ENCODE measurements around the gene ZFYVE16. TPM values are rescaled to one million over a fixed set of nuclear protein-coding genes. Genes with fewer than 3 reads are reported as not detected.

Gene ZFYVE16
- total and polyA plus RNA-seq, 7 donors = 8.6 to 43.2 (median 29.6) TPM

- no peak for TF ChIP-seq CTCF (IDR thresholded peaks at IDR 0.05)
- no peak for TF ChIP-seq POLR2AphosphoS5 (IDR thresholded peaks at IDR 0.05)
- TF ChIP-seq EP300 (IDR thresholded peaks at IDR 0.05) = no peak
- Histone ChIP-seq H3K36me3 (no peaks in the 10 kb centered on the region), H3K9me3 (no peaks in the 10 kb centered on the region), H3K27me3 (no peaks in the 10 kb centered on the region), H3K4me1 (no peaks in the 10 kb centered on the region), H3K27ac (no peak overlapping the region), H3K4me3 (no peak overlapping the region)
- WGBS, 2 donors = 95 to 97% methylated on average over 2 of the region's 2 CpGs
- intact Hi-C loops (cut with DNase I) = no loop called here
- no peak for DNase-seq
These were observed 88.0 kb downstream of the ZFYVE16 start for GRCh38 chr5:80495891-80496290.

- intact Hi-C loops (cut with DNase I) = no loop called here
- DNase-seq = no peak
- TF ChIP-seq EP300 (IDR thresholded peaks at IDR 0.05) = no peak
- no peak for TF ChIP-seq CTCF (IDR thresholded peaks at IDR 0.05)
- no peak for TF ChIP-seq POLR2A (IDR thresholded peaks at IDR 0.05)
- TF ChIP-seq POLR2AphosphoS5 (IDR thresholded peaks at IDR 0.05) = no peak
- WGBS, 2 donors = 95 to 98% methylated on average over 2 of the region's 2 CpGs
- Histone ChIP-seq H3K27ac (no peak overlapping the region), H3K9me3 (no peaks in the 10 kb centered on the region), H3K4me1 (no peaks in the 10 kb centered on the region), H3K4me3 (no peak overlapping the region), H3K27me3 (no peaks in the 10 kb centered on the region), H3K36me3 (no peaks in the 10 kb centered on the region)
These were observed 94.9 kb downstream of the ZFYVE16 start for GRCh38 chr5:80502800-80503199.

- 43 to 71% methylated on average over 1 of the region's 1 CpG for WGBS, 2 donors
These were observed 95.8 kb downstream of the ZFYVE16 start for GRCh38 chr5:80503641-80504040.

GRCh38 chr5:80504833-80505232 is 97.0 kb downstream of the ZFYVE16 start:
- no peak for TF ChIP-seq EP300 (IDR thresholded peaks at IDR 0.05)
- no peak for TF ChIP-seq POLR2AphosphoS5 (IDR thresholded peaks at IDR 0.05)
- no peak for TF ChIP-seq POLR2A (IDR thresholded peaks at IDR 0.05)
- TF ChIP-seq CTCF (IDR thresholded peaks at IDR 0.05) = no peak
- Histone ChIP-seq H3K4me3 (no peak overlapping the region), H3K9me3 (no peaks in the 10 kb centered on the region), H3K4me1 (no peaks in the 10 kb centered on the region), H3K27me3 (no peaks in the 10 kb centered on the region), H3K36me3 (no peaks in the 10 kb centered on the region), H3K27ac (no peak overlapping the region)
- WGBS, 2 donors = 87 to 89% methylated on average over 1 of the region's 1 CpG
- intact Hi-C loops (cut with DNase I) = no loop called here
- no peak for DNase-seq

More at GRCh38 chr5:80503641-80504040, 95.8 kb downstream of the ZFYVE16 start:
- Histone ChIP-seq H3K9me3 (no peaks in the 10 kb centered on the region), H3K27me3 (no peaks in the 10 kb centered on the region), H3K4me3 (no peak overlapping the region), H3K4me1 (no peaks in the 10 kb centered on the region), H3K36me3 (no peaks in the 10 kb centered on the region), H3K27ac (no peak overlapping the region)
- DNase-seq = no peak
- intact Hi-C loops (cut with DNase I) = no loop called here
- TF ChIP-seq EP300 (IDR thresholded peaks at IDR 0.05) (no peak), CTCF (IDR thresholded peaks at IDR 0.05) (no peak), POLR2A (IDR thresholded peaks at IDR 0.05) (no peak), POLR2AphosphoS5 (IDR thresholded peaks at IDR 0.05) (no peak)

- no peak for DNase-seq
- Histone ChIP-seq H3K27me3 (no peaks in the 10 kb centered on the region), H3K4me3 (no peak overlapping the region), H3K9me3 (no peaks in the 10 kb centered on the region), H3K36me3 (no peaks in the 10 kb centered on the region), H3K27ac (no peak overlapping the region), H3K4me1 (no peaks in the 10 kb centered on the region)
- 93 to 96% methylated on average over 3 of the region's 3 CpGs for WGBS, 2 donors
- intact Hi-C loops (cut with DNase I) = no loop called here
- TF ChIP-seq EP300 (IDR thresholded peaks at IDR 0.05) = no peak
These were observed 99.8 kb downstream of the ZFYVE16 start for GRCh38 chr5:80507663-80508062.

All from sigmoid colon (tissue), 7 donors.